Keratinocyte (primary cell): Measurements from ENCODE around the gene PSG11.
"Not testable (repeated sequence)": the region's sequence is repeated elsewhere in the genome, so short reads cannot be mapped to it uniquely, and the experiment has no call there.

ENCODE experiments used
- CTCF ChIP-seq, 3 experiments: IDR thresholded peaks in 1 of 3; conservative IDR thresholded peaks in 1 of 3; optimal IDR thresholded peaks in 1 of 3; 2 replicates in 2 of 3; 3 replicates in 1 of 3; pipeline versions ENCODE3 to v1.5.1; 2011; ENCODE audit warnings: low read length in 3 of 3, mild to moderate bottlenecking in 3 of 3, moderate library complexity in 2 of 3, control low read depth in 1 of 3, inconsistent platforms in 1 of 3; ENCODE audit not compliant: insufficient read depth in 2 of 3; ENCODE audit errors: extremely low read depth in 1 of 3
- EZH2 ChIP-seq: IDR thresholded peaks from one replicate; pipeline ENCODE4 v1.6.1; 2012; ENCODE audit warnings: inconsistent platforms, mild to moderate bottlenecking, low read length, moderate library complexity

- TF ChIP-seq CTCF (optimal IDR thresholded peaks at IDR 0.05 in 1 of 3, IDR thresholded peaks at IDR 0.05 in 1 of 3, conservative IDR thresholded peaks at IDR 0.05 in 1 of 3; ENCODE audit: extremely low read depth in 1 of 3, insufficient read depth in 2 of 3, low read length in 3 of 3); EZH2: not testable (repeated sequence)
Observed at GRCh38 chr19:43021629-43022028, 4.6 kb downstream of the PSG11 start.
